Measurements from ENCODE around the gene MVP.

MVP gene

DNA sequence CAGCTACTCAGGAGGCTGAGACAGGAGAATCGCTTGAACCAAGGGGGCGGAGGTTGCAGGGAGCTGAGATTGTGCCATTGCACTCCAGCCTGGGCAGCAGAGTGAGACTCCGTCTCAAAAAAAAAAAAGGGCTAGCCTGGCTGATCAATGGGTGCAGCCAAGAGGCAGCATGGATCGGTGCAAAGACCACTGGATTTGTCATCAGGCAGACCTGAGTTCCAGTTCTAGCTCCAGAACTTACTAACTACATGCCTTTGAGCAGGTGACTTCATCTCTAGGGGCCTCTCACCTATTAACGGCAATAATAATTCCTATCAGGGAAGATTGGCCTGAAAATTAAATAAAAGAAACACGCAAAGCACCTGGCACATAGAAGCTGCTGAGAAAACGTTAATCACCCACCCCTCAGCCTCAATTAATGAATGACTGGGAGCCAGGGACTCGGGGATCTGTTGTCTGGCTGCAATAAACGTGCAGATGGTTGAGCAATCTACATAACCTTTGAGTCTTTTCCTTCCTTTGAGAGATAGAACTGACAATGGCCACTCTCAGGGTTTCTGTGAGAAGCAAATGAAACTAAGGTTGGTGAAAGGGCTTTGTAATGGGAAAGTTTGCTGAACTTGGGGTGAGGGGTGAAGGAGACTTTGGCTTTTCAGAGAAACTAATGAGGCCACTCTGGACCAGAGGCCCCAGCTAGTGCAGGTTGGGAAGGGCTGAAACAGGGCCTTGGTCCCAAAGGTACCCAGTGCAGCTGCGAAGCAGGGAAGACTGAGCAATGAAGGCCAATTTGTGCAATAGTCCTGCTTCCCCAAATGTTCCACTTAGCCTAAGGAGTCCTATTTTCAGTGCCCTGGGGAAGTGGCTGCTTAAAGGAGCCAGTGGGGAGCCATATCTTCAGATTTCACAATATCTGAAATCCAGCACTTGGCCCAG is 71.5 kb downstream of the MVP start:
- TF ChIP-seq, protein P1, sequence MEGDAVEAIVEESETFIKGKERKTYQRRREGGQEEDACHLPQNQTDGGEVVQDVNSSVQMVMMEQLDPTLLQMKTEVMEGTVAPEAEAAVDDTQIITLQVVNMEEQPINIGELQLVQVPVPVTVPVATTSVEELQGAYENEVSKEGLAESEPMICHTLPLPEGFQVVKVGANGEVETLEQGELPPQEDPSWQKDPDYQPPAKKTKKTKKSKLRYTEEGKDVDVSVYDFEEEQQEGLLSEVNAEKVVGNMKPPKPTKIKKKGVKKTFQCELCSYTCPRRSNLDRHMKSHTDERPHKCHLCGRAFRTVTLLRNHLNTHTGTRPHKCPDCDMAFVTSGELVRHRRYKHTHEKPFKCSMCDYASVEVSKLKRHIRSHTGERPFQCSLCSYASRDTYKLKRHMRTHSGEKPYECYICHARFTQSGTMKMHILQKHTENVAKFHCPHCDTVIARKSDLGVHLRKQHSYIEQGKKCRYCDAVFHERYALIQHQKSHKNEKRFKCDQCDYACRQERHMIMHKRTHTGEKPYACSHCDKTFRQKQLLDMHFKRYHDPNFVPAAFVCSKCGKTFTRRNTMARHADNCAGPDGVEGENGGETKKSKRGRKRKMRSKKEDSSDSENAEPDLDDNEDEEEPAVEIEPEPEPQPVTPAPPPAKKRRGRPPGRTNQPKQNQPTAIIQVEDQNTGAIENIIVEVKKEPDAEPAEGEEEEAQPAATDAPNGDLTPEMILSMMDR (IDR thresholded peaks at IDR 0.05), result no peak

DNA sequence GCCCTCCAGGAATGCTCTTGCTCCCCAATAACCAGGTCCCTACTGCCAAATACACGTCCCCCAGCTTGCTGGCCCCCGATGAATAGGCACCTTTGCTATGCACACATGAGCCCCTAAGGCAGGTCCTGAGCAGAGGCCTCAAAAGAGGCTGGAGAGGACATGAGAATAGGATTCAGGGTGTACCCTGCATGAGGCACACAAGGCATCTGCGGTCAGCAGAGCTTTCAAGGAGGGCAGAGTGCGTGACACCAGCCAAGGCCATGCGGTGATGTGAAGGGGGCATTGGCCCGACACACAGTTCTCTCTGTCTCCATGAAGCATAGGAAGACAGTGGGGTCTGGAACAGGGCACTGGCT is 72.2 kb downstream of the MVP start:
- TF ChIP-seq, protein P1 (IDR thresholded peaks at IDR 0.05), result no peak

GRCh38 chr16:29893553-29893952 is 73.3 kb downstream of the MVP start:
- TF ChIP-seq, protein P1 (IDR thresholded peaks at IDR 0.05), result no peak

DNA sequence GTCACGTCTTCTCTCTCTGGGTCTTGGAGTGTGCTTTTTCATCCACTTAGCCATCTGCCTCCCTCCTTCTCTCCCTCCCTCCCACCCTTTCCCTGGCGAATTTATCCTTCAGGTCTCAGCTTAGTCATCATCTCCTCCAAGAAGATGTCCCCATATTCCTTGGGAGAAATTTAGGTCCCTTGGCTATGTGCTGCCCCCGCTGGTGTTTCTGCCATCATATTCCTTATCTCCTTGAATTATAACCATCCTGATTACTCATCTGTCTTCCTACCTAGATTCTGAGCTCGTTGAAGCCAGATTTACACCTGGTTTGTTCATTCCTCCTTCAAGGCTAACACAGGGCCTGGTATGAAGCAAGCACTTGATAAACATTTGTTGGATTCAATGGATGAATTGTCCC is 74.1 kb downstream of the MVP start:
- TF ChIP-seq, protein P1 (IDR thresholded peaks at IDR 0.05), result no peak

- TF ChIP-seq, protein P1 (IDR thresholded peaks at IDR 0.05), result no peak
These were observed 76.6 kb downstream of the MVP start for GRCh38 chr16:29896841-29897240.

DNA sequence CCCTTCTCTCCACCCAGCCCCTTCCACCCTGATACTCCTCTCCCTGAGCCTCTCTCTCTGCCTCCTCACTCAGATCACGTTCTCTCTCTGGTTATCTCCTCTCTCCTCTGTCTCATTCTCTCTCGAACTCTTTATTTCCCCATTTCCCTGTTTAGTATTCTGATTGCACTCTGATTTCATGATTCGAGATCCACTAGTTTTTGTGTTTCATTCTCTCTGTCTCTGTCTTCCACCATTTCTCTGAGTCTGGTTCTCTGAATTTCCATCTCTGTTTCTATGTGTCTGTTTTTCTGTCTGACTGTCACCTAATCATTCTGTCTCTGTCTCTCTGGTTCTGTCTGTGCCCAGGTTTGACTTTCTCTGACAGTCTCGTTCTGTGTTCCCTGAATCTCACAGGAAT is 77.1 kb downstream of the MVP start:
- TF ChIP-seq, protein P1 (IDR thresholded peaks at IDR 0.05), result no peak

Data from LNCAP (cell line).